Stimulated activated CD8-positive, alpha-beta memory T cell treated with anti-CD3 and anti-CD28 coated beads, Interleukin-12 subunit alpha, Interleukin-12 subunit beta, amount 100 ng/mL, for 4 hours (primary cell): ENCODE measurements around the gene SMAD6.
A peak's percentile ranks its signal among the peaks of the same experiment; 100 is the strongest.

Experiments used
- DNase-seq: peaks from one replicate; pipeline ENCODE4 v3.0.0-alpha.2; 2020; ENCODE audit warnings: low read depth

The SMAD6 gene

DNA sequence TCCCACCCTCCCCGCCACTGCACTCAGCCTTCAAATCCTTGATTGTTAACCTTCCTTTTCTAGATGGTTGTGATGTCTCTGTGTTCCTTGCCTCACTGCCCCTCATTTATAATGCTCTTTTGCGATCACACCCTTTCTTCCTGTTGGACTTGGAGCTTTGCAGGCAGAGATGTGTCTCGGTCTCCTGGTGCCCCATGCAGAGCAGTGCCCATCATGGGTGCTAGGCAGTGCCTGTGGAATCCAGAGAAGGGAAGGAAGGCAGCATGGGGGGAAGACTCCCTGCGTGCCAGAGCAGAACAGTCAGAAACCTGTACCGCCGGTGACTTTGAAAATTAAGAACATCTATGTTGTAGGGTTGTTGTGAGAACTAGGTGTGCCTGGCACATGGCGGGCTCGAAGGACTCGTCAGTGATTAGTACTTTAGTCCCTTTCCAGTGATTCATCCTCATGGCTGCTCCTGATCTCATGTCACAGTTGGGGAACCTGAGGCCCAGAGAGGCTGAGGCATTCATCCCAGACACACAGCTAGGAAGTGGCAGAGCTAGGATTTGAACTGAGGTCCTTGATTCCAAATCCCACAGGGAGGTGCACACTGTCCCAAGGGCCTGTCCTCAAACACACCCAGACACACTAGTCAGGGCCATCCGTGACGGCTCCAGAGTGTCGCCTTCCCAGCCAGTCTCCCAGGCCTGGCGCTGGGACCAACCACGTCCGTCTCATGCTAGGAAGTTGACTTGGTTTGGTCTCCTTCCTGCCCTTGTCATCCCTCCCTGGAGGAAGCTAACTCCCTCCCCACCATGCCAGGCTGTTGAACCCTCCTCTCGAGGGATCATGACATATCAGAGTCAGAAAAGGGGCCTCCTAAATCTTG is 58.3 kb downstream of the SMAD6 start:
- no peak for DNase-seq

DNA sequence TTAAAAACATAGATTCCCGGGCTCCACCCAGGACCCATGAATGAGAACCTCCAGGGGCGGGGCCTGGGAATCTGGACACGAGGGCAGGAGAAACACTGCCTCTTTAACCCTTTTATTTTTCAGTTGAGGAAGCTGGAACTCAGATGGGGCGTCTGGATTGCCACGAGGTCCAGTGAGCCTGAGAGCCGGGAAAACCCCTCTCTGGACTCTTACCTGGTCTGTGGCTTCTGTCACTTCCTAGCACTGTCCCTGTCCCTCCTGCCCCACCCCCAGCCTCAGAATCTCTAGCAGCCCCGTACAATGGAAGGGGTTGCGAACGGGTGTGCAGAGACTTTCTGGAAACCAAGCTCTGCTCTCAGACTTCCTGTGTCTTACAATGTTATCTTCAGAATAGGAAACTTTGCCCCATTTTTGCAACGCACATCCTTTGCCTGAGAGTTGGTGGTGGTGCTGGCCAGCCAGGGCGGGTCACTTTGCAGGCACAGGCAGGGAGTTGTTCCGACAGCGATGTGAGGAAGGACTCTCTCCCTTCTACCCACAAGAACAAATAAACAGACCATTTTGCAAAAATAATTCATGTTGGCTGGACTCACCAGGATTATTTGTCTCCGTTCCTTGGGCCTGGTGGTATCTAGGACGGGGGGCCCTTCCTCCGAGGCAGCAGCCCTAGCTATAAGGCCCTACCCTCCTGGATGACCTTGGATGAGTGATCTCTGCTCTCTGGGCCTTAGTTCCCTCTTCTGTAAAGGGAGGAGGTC is 59.1 kb downstream of the SMAD6 start:
- no peak for DNase-seq

GRCh38 chr15:66761726-66762595 is 59.9 kb downstream of the SMAD6 start:
- DNase-seq, result no peak

- no peak for DNase-seq
Observed at GRCh38 chr15:66763186-66764071, 61.4 kb downstream of the SMAD6 start.

- no peak for DNase-seq
Observed at GRCh38 chr15:66764072-66764786, 62.2 kb downstream of the SMAD6 start.

DNA sequence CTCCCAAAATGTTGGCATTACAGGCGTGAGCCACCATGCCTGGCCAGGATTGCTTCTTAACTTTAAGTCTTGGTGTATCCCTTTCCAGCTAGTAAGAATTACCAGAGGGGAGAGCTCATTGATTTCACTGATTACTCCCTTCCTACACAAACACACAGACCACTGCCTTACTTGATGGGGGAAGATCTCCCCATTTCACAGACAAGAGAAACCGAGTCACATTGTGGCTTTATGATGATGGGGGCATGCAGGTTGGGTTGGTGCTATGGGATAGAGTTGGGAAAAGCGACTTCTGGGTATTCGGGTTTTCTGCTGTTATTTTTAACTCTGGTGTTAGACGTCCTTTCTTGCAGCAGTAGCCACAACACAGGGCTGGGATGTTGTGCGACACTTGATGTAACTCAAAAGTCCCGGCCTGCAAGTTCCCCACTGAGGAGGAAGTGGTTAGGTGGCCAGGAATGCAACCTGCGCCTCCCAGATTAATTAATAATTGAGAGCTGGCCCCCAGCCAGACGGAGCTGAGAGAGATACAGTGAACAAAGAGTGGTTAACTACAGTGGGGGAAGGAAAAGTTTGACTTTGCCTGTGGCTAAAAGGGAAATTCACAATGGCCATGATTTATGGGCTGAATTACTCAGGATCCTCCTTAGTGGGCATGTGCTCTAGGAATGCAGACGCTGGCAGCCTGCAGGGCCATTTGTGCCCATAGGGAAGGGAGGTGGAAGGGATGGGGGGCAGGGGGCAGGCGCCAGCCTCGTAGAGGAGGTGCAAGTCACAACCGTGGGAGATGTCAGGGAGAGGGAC is 63.6 kb downstream of the SMAD6 start:
- DNase-seq, result no peak

GRCh38 chr15:66766282-66767230 is 64.5 kb downstream of the SMAD6 start:
- no peak for DNase-seq

DNA sequence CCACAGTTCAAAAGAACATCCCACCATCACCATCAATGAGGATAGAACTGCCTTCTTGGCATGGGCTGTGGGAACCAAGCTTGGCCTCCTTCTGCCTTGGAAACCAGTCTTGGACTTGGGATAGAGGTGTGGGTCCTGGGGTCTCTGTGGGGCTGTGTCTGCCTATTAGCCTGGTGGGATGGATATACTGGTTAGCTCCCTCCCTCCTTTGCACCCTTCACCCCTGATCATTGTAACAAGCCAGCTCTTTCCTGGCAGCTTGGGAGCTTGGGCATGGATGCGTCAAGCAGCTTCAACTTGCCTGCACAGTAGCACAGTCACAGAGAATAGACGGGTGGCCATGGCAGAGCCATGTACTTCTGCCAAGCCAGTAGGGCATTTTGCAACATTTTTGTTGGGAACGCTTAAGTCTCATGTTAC is 65.2 kb downstream of the SMAD6 start:
- DNase-seq, result no peak

GRCh38 chr15:66768987-66769386 is 67.0 kb downstream of the SMAD6 start:
- no peak for DNase-seq

DNA sequence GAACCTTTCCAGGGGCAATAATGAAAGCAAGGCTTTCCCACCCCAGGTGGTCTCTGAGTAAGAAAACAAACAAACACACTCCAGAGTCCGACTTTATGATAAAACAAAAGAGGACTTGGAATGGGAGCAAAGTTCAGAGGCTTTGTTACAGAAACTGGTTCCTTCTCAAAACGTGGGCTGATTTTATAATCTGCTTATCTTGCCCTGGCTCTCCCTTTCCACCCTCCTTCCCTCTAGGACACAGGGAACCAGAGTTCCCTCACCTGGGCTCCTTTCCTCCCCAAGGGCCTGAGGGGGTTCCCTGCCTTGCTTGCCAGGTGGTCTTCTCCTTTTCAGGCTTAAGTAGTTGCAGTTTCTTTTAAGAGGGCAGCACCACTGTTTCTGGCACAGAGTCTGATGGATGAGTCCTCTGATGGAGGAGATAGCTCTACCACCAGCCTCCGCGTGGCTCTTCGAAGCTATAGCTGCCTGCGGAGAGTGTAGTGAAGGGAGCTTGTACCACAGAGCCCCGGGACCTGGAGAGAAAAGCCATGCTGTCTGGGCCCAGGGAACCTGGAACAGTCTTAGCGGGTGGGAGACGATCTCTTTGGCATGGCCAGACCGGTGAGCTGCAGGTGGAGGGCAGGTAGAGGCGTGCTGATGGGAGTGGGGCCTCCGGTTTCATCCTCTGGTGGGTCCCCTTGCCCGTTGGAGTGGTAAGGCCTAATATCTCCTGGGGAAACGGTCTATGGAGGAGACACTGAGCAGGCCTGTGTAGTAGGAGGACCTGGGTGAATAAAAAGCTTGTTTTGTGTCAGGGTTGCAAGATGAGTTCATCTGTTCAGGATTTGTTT is 68.7 kb downstream of the SMAD6 start:
- no peak for DNase-seq

- no peak for DNase-seq
Observed at GRCh38 chr15:66771351-66771650, 69.3 kb downstream of the SMAD6 start.

DNA sequence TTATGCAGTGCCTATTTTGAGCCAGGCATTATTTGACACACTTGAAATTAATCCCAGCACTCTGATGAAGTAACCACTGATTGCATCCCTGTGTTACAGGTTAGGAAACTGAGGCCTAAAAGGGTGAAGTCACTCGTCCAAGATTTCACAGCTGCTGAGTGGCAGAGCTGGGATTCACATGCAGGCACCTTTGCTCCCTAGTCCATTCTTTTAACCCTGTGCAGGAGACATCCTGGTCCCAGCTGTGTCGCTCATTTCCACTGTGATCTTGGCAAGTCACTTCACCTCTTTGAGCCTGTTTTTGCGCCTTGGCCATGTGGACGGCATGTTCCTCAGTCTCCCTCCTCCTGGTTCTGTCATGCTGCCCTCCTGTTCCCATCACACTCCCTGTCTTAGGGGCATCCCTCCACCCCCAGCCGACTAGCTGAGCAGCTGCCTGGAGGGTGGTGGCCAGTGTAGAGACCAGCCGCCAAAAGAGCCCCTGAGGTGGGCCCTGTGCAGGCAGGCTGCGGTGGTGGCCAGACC is 70.6 kb downstream of the SMAD6 start:
- no peak for DNase-seq

GRCh38 chr15:66773129-66773873 is 71.3 kb downstream of the SMAD6 start:
- no peak for DNase-seq

DNA sequence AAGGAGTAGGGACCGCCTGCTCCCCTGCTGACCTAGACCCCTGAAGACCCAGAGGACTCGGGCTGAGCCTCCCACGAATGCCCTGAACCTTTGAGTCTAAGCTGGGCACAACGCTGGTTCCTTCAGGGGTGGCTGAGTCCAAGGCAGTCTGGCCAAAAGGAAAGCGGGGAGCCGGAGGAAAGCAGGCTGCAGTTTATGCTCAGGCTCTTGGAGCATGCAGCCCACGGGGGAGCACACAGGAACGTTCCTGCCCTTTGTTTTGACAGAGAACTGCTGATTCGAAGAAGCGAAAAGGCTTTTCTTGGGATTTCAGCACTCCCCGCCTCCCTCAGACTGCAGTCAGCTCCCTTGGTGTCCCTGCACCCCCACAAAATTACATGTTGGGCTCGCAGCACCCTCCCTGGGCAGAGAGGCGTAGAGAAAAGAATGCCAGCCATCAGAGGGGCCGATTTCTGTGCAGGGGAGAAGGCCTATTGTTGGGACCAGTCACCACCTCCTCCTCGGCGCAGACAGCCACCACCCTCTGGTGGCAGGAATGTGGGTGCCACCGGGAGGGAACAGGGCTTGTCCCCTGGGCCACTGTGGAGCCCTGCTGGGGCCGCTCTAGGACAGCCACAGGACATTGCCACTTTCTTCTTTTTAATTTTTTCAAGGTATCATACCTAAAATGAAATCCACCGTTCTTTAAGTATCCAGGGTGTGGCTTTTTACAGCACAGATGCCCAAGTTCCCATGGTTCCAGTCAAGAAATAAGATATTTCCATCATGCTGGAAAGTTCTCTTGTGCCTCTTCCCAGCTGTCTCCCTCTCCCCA is 72.2 kb downstream of the SMAD6 start:
- peak; percentile 6 for DNase-seq

DNA sequence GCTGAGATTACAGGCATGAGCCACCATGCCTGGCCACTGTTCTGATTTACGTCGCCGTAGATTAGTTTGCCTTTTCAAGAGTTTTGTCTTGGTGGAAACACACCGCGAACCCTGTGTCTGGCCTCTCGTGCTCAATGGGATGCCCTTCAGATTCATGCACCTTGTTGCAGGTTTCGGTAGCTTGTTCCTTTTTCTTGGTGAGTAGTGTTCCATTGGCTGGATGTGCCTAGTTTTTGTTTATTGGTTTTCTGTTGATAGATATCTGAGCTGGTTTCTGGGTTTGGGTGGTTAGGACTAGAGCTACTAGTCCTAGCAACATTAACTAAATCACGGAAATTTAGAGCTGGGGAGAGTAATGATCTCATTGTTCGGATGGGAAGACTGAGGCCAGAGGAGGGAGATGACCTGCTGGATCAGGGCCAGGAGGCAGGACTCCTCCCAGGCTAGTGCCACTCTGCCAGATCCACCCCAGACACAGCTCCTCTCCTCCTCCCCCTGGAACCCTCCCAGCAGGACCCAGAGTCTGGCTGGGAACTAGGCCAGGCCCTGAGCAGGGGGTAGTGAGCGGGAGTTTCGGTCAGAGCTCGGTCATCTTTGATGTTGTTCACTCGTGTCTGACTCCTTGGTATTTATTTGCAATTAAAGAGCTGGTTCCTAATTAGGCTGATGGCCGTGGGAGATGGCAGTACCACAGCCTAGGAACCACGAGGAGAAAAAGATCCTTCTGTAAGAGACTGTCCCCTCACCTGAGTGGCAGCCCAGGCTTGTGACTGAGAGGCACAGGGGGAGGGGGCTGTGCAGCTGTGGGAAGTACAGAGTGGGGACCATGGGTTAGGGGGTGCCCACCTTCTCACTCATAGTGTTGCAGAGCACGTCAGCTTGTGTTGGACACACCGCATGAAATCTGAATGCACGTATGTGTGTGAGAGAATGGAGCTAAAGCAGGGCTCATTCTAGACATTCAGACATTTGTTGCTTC is 73.4 kb downstream of the SMAD6 start:
- no peak for DNase-seq
